ENCODE measurements around the gene RDH16. TPM values are rescaled to one million over a fixed set of nuclear protein-coding genes. Genes with fewer than 3 reads are reported as not detected.

RDH16 gene
- total RNA-seq, 1 experiment from 2014 or later, result 0.11 TPM

Other genes starting within 250 kb of the RDH16 start
- gene NACA, start 232.3 kb downstream of the RDH16 start, total RNA-seq (2014; rRNA removed; shearing (Covaris generic); ENCODE audit: low replicate concordance), result 1,908 and 2,309 TPM in 2 replicates
- 10.3 and 26.3 TPM in 2 replicates for gene PRIM1, start 205.3 kb downstream of the RDH16 start, total RNA-seq (2014; rRNA removed; shearing (Covaris generic); ENCODE audit: low replicate concordance)
- gene HSD17B6, start 194.3 kb downstream of the RDH16 start, total RNA-seq (2014; rRNA removed; shearing (Covaris generic); ENCODE audit: low replicate concordance), result 6.4 and 28.5 TPM in 2 replicates
- gene SDR9C7, start 23.2 kb downstream of the RDH16 start, total RNA-seq (2014; rRNA removed; shearing (Covaris generic); ENCODE audit: low replicate concordance), result not detected in 2 replicates
- 10.0 and 10.7 TPM in 2 replicates for gene ZBTB39, start 48.9 kb upstream of the RDH16 start, total RNA-seq (2014; rRNA removed; shearing (Covaris generic); ENCODE audit: low replicate concordance)
- not detected in 2 replicates for gene TAC3, start 58.9 kb upstream of the RDH16 start, total RNA-seq (2014; rRNA removed; shearing (Covaris generic); ENCODE audit: low replicate concordance)
- gene MYO1A, start 92.5 kb upstream of the RDH16 start, total RNA-seq (2014; rRNA removed; shearing (Covaris generic); ENCODE audit: low replicate concordance), result 0.11 and 3.8 TPM in 2 replicates
- 34.2 and 59.6 TPM in 2 replicates for gene NEMP1, start 121.2 kb upstream of the RDH16 start, total RNA-seq (2014; rRNA removed; shearing (Covaris generic); ENCODE audit: low replicate concordance)
- gene NAB2, start 131.5 kb upstream of the RDH16 start, total RNA-seq (2014; rRNA removed; shearing (Covaris generic); ENCODE audit: low replicate concordance), result 19.4 and 38.0 TPM in 2 replicates
- 116 and 140 TPM in 2 replicates for gene STAT6, start 153.8 kb upstream of the RDH16 start, total RNA-seq (2014; rRNA removed; shearing (Covaris generic); ENCODE audit: low replicate concordance)
- 0.56 and 3.1 TPM in 2 replicates for gene LRP1, start 170.9 kb upstream of the RDH16 start, total RNA-seq (2014; rRNA removed; shearing (Covaris generic); ENCODE audit: low replicate concordance)
- gene LRP1-AS, start 190.0 kb upstream of the RDH16 start, total RNA-seq (2014; rRNA removed; shearing (Covaris generic); ENCODE audit: low replicate concordance), result not detected in 2 replicates